Fibroblast of skin of abdomen (primary cell): ENCODE measurements around the gene P2RY6.

Source experiments
- DNase-seq: peaks from one replicate; pipeline ENCODE4 v3.0.0-alpha.2; 2013

The P2RY6 gene

GRCh38 chr11:73237471-73238290 lies 34.5 kb upstream of the P2RY6 start:
- peak; percentile 24 for DNase-seq

GRCh38 chr11:73239111-73239521 lies 33.0 kb upstream of the P2RY6 start:
- no peak for DNase-seq

GRCh38 chr11:73239571-73240189 lies 32.5 kb upstream of the P2RY6 start:
- DNase-seq: no peak

GRCh38 chr11:73240190-73240781 lies 31.9 kb upstream of the P2RY6 start:
- DNase-seq: peak; percentile 32

- no peak for DNase-seq
Measured at GRCh38 chr11:73241300-73241699, 30.8 kb upstream of the P2RY6 start.

GRCh38 chr11:73242251-73243092 lies 29.7 kb upstream of the P2RY6 start:
- peak; percentile 68 for DNase-seq

- DNase-seq: no peak
Measured at GRCh38 chr11:73243093-73243485, 29.0 kb upstream of the P2RY6 start.

- no peak for DNase-seq
Measured at GRCh38 chr11:73244589-73245240, 27.4 kb upstream of the P2RY6 start.

GRCh38 chr11:73245461-73245860 lies 26.7 kb upstream of the P2RY6 start:
- no peak for DNase-seq

- DNase-seq: no peak
Measured at GRCh38 chr11:73246303-73246702, 25.8 kb upstream of the P2RY6 start.

- no peak for DNase-seq
Measured at GRCh38 chr11:73248526-73249185, 23.5 kb upstream of the P2RY6 start.

- DNase-seq: no peak
Measured at GRCh38 chr11:73249304-73249703, 22.8 kb upstream of the P2RY6 start.

- no peak for DNase-seq
Measured at GRCh38 chr11:73249853-73250783, 22.0 kb upstream of the P2RY6 start.

GRCh38 chr11:73252577-73253191 lies 19.5 kb upstream of the P2RY6 start:
- DNase-seq: no peak

GRCh38 chr11:73257342-73258103 lies 14.6 kb upstream of the P2RY6 start:
- peak; percentile 94 for DNase-seq

GRCh38 chr11:73258104-73259035 lies 13.8 kb upstream of the P2RY6 start:
- DNase-seq: no peak

- DNase-seq: no peak
Measured at GRCh38 chr11:73259406-73260126, 12.6 kb upstream of the P2RY6 start.

GRCh38 chr11:73260127-73260457 lies 12.0 kb upstream of the P2RY6 start:
- no peak for DNase-seq
